Measurements from ENCODE around the gene ZBTB17. TPM values are rescaled to one million over a fixed set of nuclear protein-coding genes. Genes with fewer than 3 reads are reported as not detected.

Gene ZBTB17
- total and polyA plus RNA-seq, 9 of the 15 experiments (the other 6 are each of a cell fraction or from before 2014, with no cell fraction given) = 1.1 to 53.4 (median 29.6) TPM

GRCh38 chr1:15962176-15962575 is 13.7 kb downstream of the ZBTB17 start (continued):
- no peak for TF ChIP-seq ZNF407 (IDR thresholded peaks at IDR 0.05; ENCODE audit: low read depth)
- no peak for TF ChIP-seq TBP (optimal IDR thresholded peaks at IDR 0.05; ENCODE audit: low read depth, low read length)
- TF ChIP-seq FOXJ3 (CRISPR knock-in tag; IDR thresholded peaks at IDR 0.05) = no peak
- TF ChIP-seq CUX1 (CRISPR knock-in tag; IDR thresholded peaks at IDR 0.05) = no peak

All from K562 (cell line).